IgD-negative memory B cell (primary cell): Measurements from ENCODE around the gene PCYOX1L. TPM values are rescaled to one million over a fixed set of nuclear protein-coding genes. Genes with fewer than 3 reads are reported as not detected.

ENCODE experiments used
- H3K27ac Mint-ChIP-seq, 3 donors: one replicate each; pipeline ENCODE4 v1.8.0; 2020 to 2022; ENCODE audit warnings: mild to moderate bottlenecking in 3 of 3, mixed read lengths in 3 of 3, moderate library complexity in 1 of 3
- H3K27me3 Mint-ChIP-seq: one replicate; pipeline ENCODE4 v1.8.0; 2021; ENCODE audit warnings: mixed read lengths
- H3K36me3 Mint-ChIP-seq: one replicate; pipeline ENCODE4 v1.8.0; 2020; ENCODE audit warnings: mild to moderate bottlenecking, mixed read lengths
- H3K4me1 Mint-ChIP-seq, 3 donors: one replicate each; pipeline ENCODE4 v1.8.0; 2020 to 2022; ENCODE audit warnings: mixed read lengths in 3 of 3, mild to moderate bottlenecking in 1 of 3
- H3K4me3 Mint-ChIP-seq, 4 donors: one replicate each; pipeline ENCODE4 v1.8.0; 2020 to 2022; ENCODE audit warnings: mild to moderate bottlenecking in 4 of 4, mixed read lengths in 4 of 4, moderate library complexity in 3 of 4
- H3K9me3 Mint-ChIP-seq, 3 donors: one replicate each; pipeline ENCODE4 v1.8.0; 2020 to 2021; ENCODE audit warnings: mixed read lengths in 3 of 3, mild to moderate bottlenecking in 1 of 3
- polyA plus RNA-seq: library from polyadenylated mRNA; unstranded; fragments of 300-500 nt; fragmentation: Illumina TruSeq; gene quantifications from one replicate; pipeline ENCODE4 v1.2.3, GENCODE V29; 2021

The PCYOX1L gene
- polyA plus RNA-seq, 1 donor from 2014 or later, result 7.7 TPM

DNA sequence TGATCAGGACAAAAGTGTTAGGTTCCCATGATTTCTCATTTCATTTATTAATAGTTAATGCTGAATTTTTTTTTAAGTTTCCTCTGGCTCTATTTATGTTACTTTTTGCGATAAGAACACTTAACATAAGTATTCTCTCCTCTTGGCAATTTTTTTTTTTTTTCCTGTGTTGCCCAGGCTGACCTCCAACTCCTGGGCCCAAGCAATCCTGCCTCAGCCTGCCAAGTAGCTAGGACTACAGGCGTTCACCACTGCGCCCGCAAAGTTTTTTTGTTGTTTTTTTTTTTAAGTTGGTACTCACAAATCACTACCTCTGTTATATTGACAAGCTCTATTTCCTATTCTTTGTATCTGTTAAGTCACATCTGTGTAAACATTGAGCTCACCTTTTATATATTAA lies 5.7 kb upstream of the PCYOX1L start:
- Mint-ChIP-seq H3K36me3 (peaks cover 23% of the 10 kb centered on the region), H3K27ac (no peak overlapping the region)

GRCh38 chr5:149353911-149354310 lies 3.9 kb upstream of the PCYOX1L start:
- no peaks in the 10 kb centered on the region for H3K9me3 Mint-ChIP-seq

More for the DNA sequence above, 5.7 kb upstream of the PCYOX1L start:
- H3K9me3 Mint-ChIP-seq, result no peaks in the 10 kb centered on the region
- H3K4me1 Mint-ChIP-seq, result peaks cover 8 to 13% (median 12%) of the 10 kb centered on the region in 3 donors
- no peaks in the 10 kb centered on the region for H3K27me3 Mint-ChIP-seq
- H3K4me3 Mint-ChIP-seq, result peak overlapping the region in 1 of 4 donors; percentile 5

GRCh38 chr5:149355688-149356087 lies 2.2 kb upstream of the PCYOX1L start:
- Mint-ChIP-seq H3K4me3 (peak overlapping the region in 1 of 4 donors; percentile 38), H3K9me3 (no peaks in the 10 kb centered on the region), H3K27me3 (no peaks in the 10 kb centered on the region), H3K36me3 (peaks cover 11% of the 10 kb centered on the region), H3K27ac (no peak overlapping the region), H3K4me1 (peaks cover 11 to 22% (median 18%) of the 10 kb centered on the region in 3 donors)

More at GRCh38 chr5:149353911-149354310, 3.9 kb upstream of the PCYOX1L start:
- Mint-ChIP-seq H3K27ac (no peak overlapping the region), H3K4me1 (peaks cover 12 to 19% (median 17%) of the 10 kb centered on the region in 3 donors), H3K27me3 (no peaks in the 10 kb centered on the region), H3K36me3 (peaks cover 19% of the 10 kb centered on the region), H3K4me3 (no peak overlapping the region)

- H3K27me3 Mint-ChIP-seq, result no peaks in the 10 kb centered on the region
- no peak overlapping the region for H3K27ac Mint-ChIP-seq
- H3K4me1 Mint-ChIP-seq, result peaks cover 11 to 22% (median 18%) of the 10 kb centered on the region in 3 donors
- no peaks in the 10 kb centered on the region for H3K9me3 Mint-ChIP-seq
- peaks cover 10% of the 10 kb centered on the region for H3K36me3 Mint-ChIP-seq
- H3K4me3 Mint-ChIP-seq, result peak overlapping the region in 1 of 4 donors; percentile 38
Measured at GRCh38 chr5:149356391-149356790, 1.5 kb upstream of the PCYOX1L start.

DNA sequence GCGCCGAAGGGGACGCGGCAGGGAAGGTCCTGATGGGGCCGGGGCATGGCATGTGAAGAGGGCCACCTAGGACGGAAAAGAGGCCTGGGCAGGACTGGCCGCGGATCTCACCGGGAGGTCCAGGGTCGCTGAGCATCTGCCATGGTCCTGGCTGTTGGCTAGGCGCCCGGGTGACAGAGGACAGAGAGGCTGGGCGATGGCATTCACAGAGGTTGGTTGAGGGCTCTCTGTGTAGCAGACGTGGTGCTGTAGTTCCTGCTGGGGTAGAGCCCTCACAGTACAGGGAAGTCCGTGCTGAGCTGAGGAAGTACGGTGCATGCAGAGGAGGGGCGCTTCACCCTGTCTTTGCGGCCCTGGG lies 427 bp downstream of the PCYOX1L start:
- peak overlapping the region; percentile 88 to 93 (median 91) for H3K27ac Mint-ChIP-seq
- H3K27me3 Mint-ChIP-seq, result no peaks in the 10 kb centered on the region
- peaks cover 7% of the 10 kb centered on the region for H3K36me3 Mint-ChIP-seq
- H3K9me3 Mint-ChIP-seq, result no peaks in the 10 kb centered on the region
- H3K4me3 Mint-ChIP-seq, result peak overlapping the region; percentile 90 to 97 (median 94)
- H3K4me1 Mint-ChIP-seq, result peaks cover 11 to 18% (median 17%) of the 10 kb centered on the region in 3 donors

DNA sequence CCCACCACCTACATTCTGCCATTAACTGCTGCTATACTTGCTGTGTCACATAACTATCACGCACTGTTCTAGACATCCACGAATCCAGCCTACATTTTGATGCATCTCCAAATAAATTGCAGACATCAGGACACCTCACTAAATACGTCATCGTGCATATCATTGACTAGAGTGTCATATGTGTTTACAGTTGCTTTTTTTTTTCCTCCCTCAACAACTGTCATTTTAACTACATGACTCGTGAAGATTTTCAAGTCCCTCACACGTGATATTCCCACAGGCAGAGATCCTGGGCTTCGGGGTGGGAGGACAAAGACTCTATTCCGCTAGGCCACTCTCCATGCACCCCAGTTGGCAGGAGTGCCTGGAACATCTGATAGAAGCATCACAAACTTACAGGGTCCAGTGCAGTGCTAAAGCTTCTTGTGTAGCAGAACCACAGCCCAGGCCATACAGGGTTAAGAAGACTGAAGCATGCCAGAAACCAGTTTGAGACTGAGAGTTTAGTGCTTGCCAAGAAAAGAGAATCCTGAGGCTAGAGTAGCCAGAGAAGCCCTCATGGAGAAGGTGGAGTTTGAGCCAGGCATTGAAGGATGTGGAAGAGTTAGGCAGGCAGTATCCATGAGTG lies 1.1 kb downstream of the PCYOX1L start:
- Mint-ChIP-seq H3K27ac (peak overlapping the region in 2 of 3 donors; percentile 59 to 91), H3K27me3 (no peaks in the 10 kb centered on the region), H3K36me3 (peaks cover 5% of the 10 kb centered on the region), H3K9me3 (no peaks in the 10 kb centered on the region), H3K4me1 (peaks cover 11 to 18% (median 17%) of the 10 kb centered on the region in 3 donors), H3K4me3 (peak overlapping the region; percentile 70 to 93 (median 80))

DNA sequence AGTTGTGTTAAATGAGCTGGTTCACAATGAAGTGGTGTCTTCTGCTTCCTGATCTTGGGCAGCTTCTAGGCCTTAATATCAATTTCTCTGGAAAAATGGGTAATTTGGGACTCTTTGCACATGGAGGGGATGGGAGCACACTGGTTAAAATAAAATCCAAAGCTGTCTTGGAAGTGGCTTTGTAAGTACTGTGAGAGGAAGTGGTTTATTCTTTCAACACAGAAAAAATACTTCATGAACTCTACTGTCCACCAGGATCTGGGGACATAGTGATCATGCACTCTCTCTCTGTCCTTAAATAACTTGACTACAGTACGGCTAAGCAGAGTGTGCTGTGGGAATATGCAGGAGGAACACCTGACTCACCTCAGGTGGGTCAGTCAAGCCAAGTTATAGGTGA lies 2.4 kb downstream of the PCYOX1L start:
- Mint-ChIP-seq H3K27ac (peak overlapping the region in 1 of 3 donors; percentile 21), H3K4me3 (peak overlapping the region in 1 of 4 donors; percentile 66), H3K4me1 (peaks cover 11 to 17% (median 16%) of the 10 kb centered on the region in 3 donors), H3K36me3 (peaks cover 3% of the 10 kb centered on the region), H3K9me3 (no peaks in the 10 kb centered on the region), H3K27me3 (no peaks in the 10 kb centered on the region)

- Mint-ChIP-seq H3K4me1 (peaks cover 12 to 15% (median 14%) of the 10 kb centered on the region in 3 donors), H3K4me3 (no peak overlapping the region), H3K27me3 (no peaks in the 10 kb centered on the region), H3K27ac (peak overlapping the region in 1 of 3 donors; percentile 62), H3K9me3 (no peaks in the 10 kb centered on the region), H3K36me3 (peaks cover 5% of the 10 kb centered on the region)
Measured at GRCh38 chr5:149362541-149362940, 4.7 kb downstream of the PCYOX1L start.

DNA sequence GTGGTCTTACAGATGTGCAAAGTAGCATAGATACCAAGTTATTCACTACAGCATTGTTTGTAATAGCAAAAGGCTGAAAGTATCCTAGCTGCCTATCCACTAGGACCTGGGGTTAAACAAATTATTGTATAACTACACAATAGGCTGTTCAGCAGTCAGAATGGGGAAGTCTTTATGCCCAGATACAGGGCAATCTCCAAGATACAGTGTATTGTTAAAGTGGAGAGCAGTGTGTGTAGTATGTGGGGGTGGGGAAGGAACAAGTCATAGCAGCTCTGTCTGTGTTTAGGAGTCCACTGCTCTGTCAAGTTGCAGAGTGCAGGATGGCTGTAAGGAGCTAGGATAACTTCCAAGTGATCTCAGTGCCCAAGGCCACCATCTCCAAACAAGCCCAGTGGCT lies 5.5 kb downstream of the PCYOX1L start:
- Mint-ChIP-seq H3K4me3 (no peak overlapping the region), H3K9me3 (no peaks in the 10 kb centered on the region), H3K4me1 (peaks cover 8 to 13% (median 8%) of the 10 kb centered on the region in 3 donors), H3K36me3 (peaks cover 5% of the 10 kb centered on the region), H3K27ac (no peak overlapping the region), H3K27me3 (no peaks in the 10 kb centered on the region)

- H3K36me3 Mint-ChIP-seq, result peaks cover 5% of the 10 kb centered on the region
- H3K4me1 Mint-ChIP-seq, result peaks cover 2 to 7% (median 5%) of the 10 kb centered on the region in 3 donors
- H3K27me3 Mint-ChIP-seq, result no peaks in the 10 kb centered on the region
- H3K9me3 Mint-ChIP-seq, result no peaks in the 10 kb centered on the region
- H3K27ac Mint-ChIP-seq, result no peak overlapping the region
- no peak overlapping the region for H3K4me3 Mint-ChIP-seq
Measured at GRCh38 chr5:149363936-149364335, 6.1 kb downstream of the PCYOX1L start.

- peaks cover 0 to 5% (median 5%) of the 10 kb centered on the region in 3 donors for H3K4me1 Mint-ChIP-seq
- H3K27ac Mint-ChIP-seq, result no peak overlapping the region
- peaks cover 5% of the 10 kb centered on the region for H3K36me3 Mint-ChIP-seq
- peak overlapping the region in 1 of 4 donors; percentile 15 for H3K4me3 Mint-ChIP-seq
- no peaks in the 10 kb centered on the region for H3K9me3 Mint-ChIP-seq
- H3K27me3 Mint-ChIP-seq, result no peaks in the 10 kb centered on the region
Measured at GRCh38 chr5:149364719-149365118, 6.9 kb downstream of the PCYOX1L start.

DNA sequence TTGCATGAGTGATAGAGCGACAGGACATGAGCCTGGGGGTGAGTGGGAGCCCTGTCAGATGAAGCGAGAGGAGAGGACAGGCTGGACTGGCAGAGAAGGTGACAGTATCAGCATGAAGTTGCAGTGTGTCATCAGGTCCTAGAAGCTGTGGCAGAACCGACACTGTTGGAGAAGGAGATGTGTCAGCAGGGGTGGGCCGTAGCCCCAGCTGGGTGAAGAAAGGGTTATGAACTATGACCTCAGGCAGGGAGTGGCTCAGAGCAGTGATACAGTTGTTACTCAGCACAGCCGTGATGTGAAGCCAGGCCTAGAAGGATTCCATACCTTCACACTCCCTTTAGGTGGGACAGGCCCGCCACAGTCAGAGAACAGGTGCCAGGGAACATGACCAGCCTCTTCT lies 7.6 kb downstream of the PCYOX1L start:
- H3K4me1 Mint-ChIP-seq, result peaks cover 0 to 5% (median 4%) of the 10 kb centered on the region in 3 donors
- peaks cover 1% of the 10 kb centered on the region for H3K36me3 Mint-ChIP-seq
- H3K27me3 Mint-ChIP-seq, result no peaks in the 10 kb centered on the region
- no peak overlapping the region for H3K4me3 Mint-ChIP-seq
- H3K9me3 Mint-ChIP-seq, result no peaks in the 10 kb centered on the region
- no peak overlapping the region for H3K27ac Mint-ChIP-seq

DNA sequence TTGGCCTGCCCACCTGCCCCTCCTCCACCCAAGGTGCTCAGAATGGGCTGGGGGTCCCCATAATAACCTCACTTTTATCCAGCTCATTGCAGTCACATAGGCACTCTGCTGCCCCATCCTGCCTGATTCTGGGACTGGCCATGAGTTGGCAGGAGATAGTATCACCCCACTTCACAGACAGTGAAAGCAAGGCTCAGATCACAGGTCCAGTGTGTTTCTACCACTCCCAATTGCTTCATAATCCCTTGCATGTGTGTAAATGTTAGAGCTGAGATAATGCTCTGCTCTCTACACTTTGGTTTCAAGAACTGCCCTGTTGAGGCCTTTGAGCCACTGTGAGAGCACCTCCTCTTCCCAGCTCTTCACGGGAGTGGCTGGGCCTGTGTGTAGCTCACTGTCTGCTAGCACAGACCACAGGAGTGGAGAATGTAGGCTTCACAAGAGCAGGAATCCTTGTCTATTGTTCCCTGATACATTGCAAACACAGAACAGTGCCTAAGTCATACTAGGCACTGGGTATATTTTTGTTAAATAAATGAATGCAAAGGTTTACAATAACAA lies 8.4 kb downstream of the PCYOX1L start:
- peaks cover 1% of the 10 kb centered on the region for H3K36me3 Mint-ChIP-seq
- H3K27ac Mint-ChIP-seq, result no peak overlapping the region
- H3K9me3 Mint-ChIP-seq, result no peaks in the 10 kb centered on the region
- no peak overlapping the region for H3K4me3 Mint-ChIP-seq
- H3K27me3 Mint-ChIP-seq, result no peaks in the 10 kb centered on the region
- H3K4me1 Mint-ChIP-seq, result peaks cover 0 to 5% (median 5%) of the 10 kb centered on the region in 3 donors

GRCh38 chr5:149367249-149367971 lies 9.6 kb downstream of the PCYOX1L start:
- H3K4me3 Mint-ChIP-seq, result no peak overlapping the region
- H3K4me1 Mint-ChIP-seq, result peaks cover 0 to 7% (median 5%) of the 10 kb centered on the region in 3 donors
- no peaks in the 10 kb centered on the region for H3K9me3 Mint-ChIP-seq
- H3K36me3 Mint-ChIP-seq, result peaks cover 1% of the 10 kb centered on the region
- peaks cover 1% of the 10 kb centered on the region for H3K27me3 Mint-ChIP-seq
- H3K27ac Mint-ChIP-seq, result no peak overlapping the region

DNA sequence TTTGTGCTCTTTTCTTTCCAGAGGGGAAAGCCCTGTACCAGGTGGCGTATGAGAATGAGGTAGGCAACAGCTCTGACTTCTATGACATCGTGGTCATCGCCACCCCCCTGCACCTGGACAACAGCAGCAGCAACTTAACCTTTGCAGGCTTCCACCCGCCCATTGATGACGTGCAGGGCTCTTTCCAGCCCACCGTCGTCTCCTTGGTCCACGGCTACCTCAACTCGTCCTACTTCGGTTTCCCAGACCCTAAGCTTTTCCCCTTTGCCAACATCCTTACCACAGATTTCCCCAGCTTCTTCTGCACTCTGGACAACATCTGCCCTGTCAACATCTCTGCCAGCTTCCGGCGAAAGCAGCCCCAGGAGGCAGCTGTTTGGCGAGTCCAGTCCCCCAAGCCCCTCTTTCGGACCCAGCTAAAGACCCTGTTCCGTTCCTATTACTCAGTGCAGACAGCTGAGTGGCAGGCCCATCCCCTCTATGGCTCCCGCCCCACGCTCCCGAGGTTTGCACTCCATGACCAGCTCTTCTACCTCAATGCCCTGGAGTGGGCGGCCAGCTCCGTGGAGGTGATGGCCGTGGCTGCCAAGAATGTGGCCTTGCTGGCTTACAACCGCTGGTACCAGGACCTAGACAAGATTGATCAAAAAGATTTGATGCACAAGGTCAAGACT lies 10.3 kb downstream of the PCYOX1L start:
- Mint-ChIP-seq H3K4me1 (peaks cover 0 to 7% (median 5%) of the 10 kb centered on the region in 3 donors), H3K36me3 (peaks cover 1% of the 10 kb centered on the region), H3K4me3 (no peak overlapping the region), H3K27ac (no peak overlapping the region), H3K27me3 (peaks cover 1% of the 10 kb centered on the region), H3K9me3 (no peaks in the 10 kb centered on the region)
